Measurements from ENCODE around the gene C1orf122.
A peak's percentile ranks its signal among the peaks of the same experiment; 100 is the strongest.

DNA sequence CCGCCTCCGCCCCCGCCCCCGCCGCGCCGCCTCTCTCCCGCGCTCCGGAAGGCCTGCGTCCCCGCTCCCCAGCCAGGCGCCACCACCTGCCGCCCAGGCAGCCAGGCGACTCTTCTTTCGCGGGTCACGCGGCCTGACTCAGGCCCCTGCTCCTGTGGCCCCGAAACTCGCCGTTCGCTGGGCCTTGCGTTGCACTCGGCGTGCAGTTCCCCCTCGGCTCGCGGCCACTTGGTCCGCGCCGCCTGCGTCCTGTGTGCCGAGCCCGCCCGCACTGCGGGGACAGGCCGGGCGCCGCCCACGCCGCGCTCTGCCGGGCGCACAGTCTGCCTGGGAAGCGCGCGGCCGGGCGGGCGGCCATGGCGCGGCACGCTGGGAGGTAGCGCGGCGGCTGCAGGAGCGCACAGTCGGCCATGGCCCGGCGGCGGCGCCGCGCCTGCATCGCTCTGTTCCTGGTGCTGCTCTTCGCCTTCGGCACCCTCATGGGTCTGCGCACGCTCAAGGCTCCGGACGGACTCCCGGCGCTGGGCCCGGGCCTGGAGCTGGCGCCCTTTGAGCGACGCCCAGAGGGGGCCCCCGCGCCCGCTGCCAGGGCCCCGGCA lies 13.7 kb upstream of the C1orf122 start, which contains the start of gene MANEAL:
- TF ChIP-seq, protein P1, sequence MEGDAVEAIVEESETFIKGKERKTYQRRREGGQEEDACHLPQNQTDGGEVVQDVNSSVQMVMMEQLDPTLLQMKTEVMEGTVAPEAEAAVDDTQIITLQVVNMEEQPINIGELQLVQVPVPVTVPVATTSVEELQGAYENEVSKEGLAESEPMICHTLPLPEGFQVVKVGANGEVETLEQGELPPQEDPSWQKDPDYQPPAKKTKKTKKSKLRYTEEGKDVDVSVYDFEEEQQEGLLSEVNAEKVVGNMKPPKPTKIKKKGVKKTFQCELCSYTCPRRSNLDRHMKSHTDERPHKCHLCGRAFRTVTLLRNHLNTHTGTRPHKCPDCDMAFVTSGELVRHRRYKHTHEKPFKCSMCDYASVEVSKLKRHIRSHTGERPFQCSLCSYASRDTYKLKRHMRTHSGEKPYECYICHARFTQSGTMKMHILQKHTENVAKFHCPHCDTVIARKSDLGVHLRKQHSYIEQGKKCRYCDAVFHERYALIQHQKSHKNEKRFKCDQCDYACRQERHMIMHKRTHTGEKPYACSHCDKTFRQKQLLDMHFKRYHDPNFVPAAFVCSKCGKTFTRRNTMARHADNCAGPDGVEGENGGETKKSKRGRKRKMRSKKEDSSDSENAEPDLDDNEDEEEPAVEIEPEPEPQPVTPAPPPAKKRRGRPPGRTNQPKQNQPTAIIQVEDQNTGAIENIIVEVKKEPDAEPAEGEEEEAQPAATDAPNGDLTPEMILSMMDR (conservative IDR thresholded peaks at IDR 0.05; ENCODE audit: low read depth in 2 of 2) = no peak
- peak; percentile 40 for TF ChIP-seq EZH2 (IDR thresholded peaks at IDR 0.05; ENCODE audit: low read depth, unreplicated experiment)
- TF ChIP-seq, protein P2, sequence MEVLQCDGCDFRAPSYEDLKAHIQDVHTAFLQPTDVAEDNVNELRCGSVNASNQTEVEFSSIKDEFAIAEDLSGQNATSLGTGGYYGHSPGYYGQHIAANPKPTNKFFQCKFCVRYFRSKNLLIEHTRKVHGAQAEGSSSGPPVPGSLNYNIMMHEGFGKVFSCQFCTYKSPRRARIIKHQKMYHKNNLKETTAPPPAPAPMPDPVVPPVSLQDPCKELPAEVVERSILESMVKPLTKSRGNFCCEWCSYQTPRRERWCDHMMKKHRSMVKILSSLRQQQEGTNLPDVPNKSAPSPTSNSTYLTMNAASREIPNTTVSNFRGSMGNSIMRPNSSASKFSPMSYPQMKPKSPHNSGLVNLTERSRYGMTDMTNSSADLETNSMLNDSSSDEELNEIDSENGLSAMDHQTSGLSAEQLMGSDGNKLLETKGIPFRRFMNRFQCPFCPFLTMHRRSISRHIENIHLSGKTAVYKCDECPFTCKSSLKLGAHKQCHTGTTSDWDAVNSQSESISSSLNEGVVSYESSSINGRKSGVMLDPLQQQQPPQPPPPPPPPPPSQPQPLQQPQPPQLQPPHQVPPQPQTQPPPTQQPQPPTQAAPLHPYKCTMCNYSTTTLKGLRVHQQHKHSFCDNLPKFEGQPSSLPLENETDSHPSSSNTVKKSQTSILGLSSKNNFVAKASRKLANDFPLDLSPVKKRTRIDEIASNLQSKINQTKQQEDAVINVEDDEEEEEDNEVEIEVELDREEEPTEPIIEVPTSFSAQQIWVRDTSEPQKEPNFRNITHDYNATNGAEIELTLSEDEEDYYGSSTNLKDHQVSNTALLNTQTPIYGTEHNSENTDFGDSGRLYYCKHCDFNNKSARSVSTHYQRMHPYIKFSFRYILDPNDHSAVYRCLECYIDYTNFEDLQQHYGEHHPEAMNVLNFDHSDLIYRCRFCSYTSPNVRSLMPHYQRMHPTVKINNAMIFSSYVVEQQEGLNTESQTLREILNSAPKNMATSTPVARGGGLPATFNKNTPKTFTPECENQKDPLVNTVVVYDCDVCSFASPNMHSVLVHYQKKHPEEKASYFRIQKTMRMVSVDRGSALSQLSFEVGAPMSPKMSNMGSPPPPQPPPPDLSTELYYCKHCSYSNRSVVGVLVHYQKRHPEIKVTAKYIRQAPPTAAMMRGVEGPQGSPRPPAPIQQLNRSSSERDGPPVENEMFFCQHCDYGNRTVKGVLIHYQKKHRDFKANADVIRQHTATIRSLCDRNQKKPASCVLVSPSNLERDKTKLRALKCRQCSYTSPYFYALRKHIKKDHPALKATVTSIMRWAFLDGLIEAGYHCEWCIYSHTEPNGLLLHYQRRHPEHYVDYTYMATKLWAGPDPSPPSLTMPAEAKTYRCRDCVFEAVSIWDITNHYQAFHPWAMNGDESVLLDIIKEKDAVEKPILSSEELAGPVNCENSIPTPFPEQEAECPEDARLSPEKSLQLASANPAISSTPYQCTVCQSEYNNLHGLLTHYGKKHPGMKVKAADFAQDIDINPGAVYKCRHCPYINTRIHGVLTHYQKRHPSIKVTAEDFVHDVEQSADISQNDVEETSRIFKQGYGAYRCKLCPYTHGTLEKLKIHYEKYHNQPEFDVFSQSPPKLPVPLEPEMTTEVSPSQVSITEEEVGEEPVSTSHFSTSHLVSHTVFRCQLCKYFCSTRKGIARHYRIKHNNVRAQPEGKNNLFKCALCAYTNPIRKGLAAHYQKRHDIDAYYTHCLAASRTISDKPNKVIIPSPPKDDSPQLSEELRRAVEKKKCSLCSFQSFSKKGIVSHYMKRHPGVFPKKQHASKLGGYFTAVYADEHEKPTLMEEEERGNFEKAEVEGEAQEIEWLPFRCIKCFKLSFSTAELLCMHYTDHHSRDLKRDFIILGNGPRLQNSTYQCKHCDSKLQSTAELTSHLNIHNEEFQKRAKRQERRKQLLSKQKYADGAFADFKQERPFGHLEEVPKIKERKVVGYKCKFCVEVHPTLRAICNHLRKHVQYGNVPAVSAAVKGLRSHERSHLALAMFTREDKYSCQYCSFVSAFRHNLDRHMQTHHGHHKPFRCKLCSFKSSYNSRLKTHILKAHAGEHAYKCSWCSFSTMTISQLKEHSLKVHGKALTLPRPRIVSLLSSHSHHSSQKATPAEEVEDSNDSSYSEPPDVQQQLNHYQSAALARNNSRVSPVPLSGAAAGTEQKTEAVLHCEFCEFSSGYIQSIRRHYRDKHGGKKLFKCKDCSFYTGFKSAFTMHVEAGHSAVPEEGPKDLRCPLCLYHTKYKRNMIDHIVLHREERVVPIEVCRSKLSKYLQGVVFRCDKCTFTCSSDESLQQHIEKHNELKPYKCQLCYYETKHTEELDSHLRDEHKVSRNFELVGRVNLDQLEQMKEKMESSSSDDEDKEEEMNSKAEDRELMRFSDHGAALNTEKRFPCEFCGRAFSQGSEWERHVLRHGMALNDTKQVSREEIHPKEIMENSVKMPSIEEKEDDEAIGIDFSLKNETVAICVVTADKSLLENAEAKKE (CRISPR knock-in tag; IDR thresholded peaks at IDR 0.05) = no peak
- no peak for TF ChIP-seq CREB1 (CRISPR knock-in tag; IDR thresholded peaks at IDR 0.05; ENCODE audit: low read depth)
- TF ChIP-seq, protein P3, sequence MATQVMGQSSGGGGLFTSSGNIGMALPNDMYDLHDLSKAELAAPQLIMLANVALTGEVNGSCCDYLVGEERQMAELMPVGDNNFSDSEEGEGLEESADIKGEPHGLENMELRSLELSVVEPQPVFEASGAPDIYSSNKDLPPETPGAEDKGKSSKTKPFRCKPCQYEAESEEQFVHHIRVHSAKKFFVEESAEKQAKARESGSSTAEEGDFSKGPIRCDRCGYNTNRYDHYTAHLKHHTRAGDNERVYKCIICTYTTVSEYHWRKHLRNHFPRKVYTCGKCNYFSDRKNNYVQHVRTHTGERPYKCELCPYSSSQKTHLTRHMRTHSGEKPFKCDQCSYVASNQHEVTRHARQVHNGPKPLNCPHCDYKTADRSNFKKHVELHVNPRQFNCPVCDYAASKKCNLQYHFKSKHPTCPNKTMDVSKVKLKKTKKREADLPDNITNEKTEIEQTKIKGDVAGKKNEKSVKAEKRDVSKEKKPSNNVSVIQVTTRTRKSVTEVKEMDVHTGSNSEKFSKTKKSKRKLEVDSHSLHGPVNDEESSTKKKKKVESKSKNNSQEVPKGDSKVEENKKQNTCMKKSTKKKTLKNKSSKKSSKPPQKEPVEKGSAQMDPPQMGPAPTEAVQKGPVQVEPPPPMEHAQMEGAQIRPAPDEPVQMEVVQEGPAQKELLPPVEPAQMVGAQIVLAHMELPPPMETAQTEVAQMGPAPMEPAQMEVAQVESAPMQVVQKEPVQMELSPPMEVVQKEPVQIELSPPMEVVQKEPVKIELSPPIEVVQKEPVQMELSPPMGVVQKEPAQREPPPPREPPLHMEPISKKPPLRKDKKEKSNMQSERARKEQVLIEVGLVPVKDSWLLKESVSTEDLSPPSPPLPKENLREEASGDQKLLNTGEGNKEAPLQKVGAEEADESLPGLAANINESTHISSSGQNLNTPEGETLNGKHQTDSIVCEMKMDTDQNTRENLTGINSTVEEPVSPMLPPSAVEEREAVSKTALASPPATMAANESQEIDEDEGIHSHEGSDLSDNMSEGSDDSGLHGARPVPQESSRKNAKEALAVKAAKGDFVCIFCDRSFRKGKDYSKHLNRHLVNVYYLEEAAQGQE (IDR thresholded peaks at IDR 0.05; ENCODE audit: unreplicated experiment) = no peak
- no peak for TF ChIP-seq EZH2phosphoT487 (IDR thresholded peaks at IDR 0.05; ENCODE audit: unreplicated experiment)
- no peak for TF ChIP-seq ETS1 (IDR thresholded peaks at IDR 0.05)
- no peak for TF ChIP-seq NANOG (IDR thresholded peaks at IDR 0.05; ENCODE audit: borderline replicate concordance)
- no peak for TF ChIP-seq POLR2AphosphoS5 (IDR thresholded peaks at IDR 0.05; ENCODE audit: low read depth)
- no peak for TF ChIP-seq ZNF114 (CRISPR knock-in tag; IDR thresholded peaks at IDR 0.05)
